Retinal pigment epithelial cell (primary cell): ENCODE results near the gene IL22RA1.

Experiments
- DNase-seq: peaks from one replicate; pipeline ENCODE4 v3.0.0-alpha.2; 2010; ENCODE audit warnings: low read depth
- H3K4me3 ChIP-seq: 2 replicates; pipeline ENCODE4 v1.5.1; 2011; ENCODE audit warnings: mild to moderate bottlenecking, low read length, control low read depth, moderate library complexity
- TF ChIP-seq, protein P1 (sequence below): conservative IDR thresholded peaks from 2 replicates; pipeline ENCODE4 v1.5.1; 2011; ENCODE audit warnings: low read depth, low read length, control low read depth, inconsistent platforms

The IL22RA1 gene

GRCh38 chr1:24127801-24128363 lies 15.1 kb downstream of the IL22RA1 start:
- DNase-seq = no peak
- TF ChIP-seq, protein P1, sequence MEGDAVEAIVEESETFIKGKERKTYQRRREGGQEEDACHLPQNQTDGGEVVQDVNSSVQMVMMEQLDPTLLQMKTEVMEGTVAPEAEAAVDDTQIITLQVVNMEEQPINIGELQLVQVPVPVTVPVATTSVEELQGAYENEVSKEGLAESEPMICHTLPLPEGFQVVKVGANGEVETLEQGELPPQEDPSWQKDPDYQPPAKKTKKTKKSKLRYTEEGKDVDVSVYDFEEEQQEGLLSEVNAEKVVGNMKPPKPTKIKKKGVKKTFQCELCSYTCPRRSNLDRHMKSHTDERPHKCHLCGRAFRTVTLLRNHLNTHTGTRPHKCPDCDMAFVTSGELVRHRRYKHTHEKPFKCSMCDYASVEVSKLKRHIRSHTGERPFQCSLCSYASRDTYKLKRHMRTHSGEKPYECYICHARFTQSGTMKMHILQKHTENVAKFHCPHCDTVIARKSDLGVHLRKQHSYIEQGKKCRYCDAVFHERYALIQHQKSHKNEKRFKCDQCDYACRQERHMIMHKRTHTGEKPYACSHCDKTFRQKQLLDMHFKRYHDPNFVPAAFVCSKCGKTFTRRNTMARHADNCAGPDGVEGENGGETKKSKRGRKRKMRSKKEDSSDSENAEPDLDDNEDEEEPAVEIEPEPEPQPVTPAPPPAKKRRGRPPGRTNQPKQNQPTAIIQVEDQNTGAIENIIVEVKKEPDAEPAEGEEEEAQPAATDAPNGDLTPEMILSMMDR = no peak

GRCh38 chr1:24127134-24127800 lies 15.7 kb downstream of the IL22RA1 start:
- DNase-seq = no peak
- no peak overlapping the region for H3K4me3 ChIP-seq
- TF ChIP-seq, protein P1 = no peak

More at GRCh38 chr1:24127801-24128363, 15.1 kb downstream of the IL22RA1 start:
- H3K4me3 ChIP-seq = no peak overlapping the region

GRCh38 chr1:24126672-24127023 lies 16.3 kb downstream of the IL22RA1 start:
- no peak overlapping the region for H3K4me3 ChIP-seq
- TF ChIP-seq, protein P1 = no peak
- DNase-seq = no peak

GRCh38 chr1:24126018-24126671 lies 16.8 kb downstream of the IL22RA1 start:
- no peak for DNase-seq
- TF ChIP-seq, protein P1 = no peak
- H3K4me3 ChIP-seq = no peak overlapping the region

DNA sequence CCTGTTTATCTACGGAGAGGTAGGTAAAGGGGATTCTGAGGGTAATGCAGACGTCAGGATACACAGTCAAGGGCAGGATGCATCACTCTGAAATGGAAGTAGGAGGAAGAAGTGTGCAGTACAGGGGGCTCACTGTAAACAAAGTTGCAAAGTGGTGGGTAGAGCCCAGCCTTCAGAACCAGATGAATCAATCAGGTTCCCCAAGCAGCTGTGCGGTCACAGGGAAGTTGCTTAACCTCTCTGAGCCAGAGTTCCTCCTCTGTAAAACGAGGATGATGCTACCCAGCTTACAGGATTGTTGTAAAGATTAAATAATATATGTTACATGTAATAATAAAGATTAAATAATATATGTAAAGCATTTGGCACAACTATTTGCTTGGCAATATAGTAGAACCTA lies 17.5 kb downstream of the IL22RA1 start:
- no peak for DNase-seq
- TF ChIP-seq, protein P1 = no peak
- no peak overlapping the region for H3K4me3 ChIP-seq

DNA sequence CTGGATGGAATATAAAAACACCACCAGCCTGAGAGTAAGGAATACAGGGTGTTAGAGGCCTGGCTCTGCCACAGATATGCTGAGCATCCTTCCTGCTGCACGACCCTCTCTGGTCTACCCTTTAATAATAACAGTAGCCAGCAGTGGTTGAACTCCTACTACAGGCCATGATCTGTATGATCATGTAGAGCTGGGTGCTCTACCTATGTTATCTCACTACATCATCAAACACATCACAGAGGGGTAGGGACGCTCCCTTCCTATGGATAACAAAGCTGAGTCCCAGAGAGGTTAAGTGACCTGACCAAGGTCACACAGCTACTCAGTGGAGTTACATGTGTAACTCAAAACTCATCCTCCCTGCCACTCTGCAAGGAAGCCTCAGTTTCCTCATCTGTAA lies 18.0 kb downstream of the IL22RA1 start:
- TF ChIP-seq, protein P1 = no peak
- DNase-seq = no peak
- no peak overlapping the region for H3K4me3 ChIP-seq

GRCh38 chr1:24123611-24124010 lies 19.3 kb downstream of the IL22RA1 start:
- H3K4me3 ChIP-seq = no peak overlapping the region
- TF ChIP-seq, protein P1 = no peak
- no peak for DNase-seq
